Stimulated activated CD8-positive, alpha-beta memory T cell treated with anti-CD3 and anti-CD28 coated beads, Interleukin-12 subunit alpha, Interleukin-12 subunit beta, amount 100 ng/mL, for 4 hours (primary cell): ENCODE data around the gene PPARG.

Experiments
- DNase-seq: peaks from one replicate; pipeline ENCODE4 v3.0.0-alpha.2; 2020; ENCODE audit warnings: low read depth

Gene PPARG

DNA sequence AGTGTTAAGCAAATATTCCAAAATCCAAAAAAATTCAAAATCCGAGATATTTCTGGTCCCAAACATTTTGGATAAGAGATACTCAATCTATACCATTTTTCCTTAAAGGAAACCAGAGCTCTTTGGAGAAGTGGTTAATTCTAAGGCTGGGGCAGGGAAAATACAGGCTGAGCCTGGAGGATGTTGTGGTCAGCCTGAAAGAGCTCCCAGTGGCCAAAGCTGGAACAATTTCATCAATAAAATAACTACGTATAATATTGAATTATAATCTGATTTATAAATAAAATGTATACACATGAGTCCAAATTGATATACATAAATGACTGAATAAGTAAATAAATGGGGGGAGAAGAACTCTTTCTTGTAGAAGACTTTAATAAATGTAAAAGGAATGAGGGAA is 24.6 kb downstream of the PPARG start:
- DNase-seq = no peak

DNA sequence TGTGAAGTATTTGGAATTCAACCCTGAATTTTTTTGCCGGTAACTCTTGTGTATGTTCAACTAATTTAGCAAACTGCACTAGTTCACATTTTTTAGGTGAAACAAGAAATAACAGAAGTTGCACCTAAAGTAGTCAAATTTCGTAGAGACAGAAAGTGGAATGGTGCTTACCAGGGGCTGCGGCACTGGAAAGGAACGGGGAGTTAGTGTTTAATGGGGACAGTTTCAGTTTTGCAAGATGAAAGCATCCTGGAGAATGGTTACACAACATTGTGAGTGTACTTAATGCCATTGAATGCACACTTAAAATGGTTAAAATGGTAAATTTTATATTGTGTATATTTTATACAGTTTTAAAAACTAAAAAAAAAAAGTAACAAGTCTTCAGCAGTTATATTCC is 27.4 kb downstream of the PPARG start:
- no peak for DNase-seq

DNA sequence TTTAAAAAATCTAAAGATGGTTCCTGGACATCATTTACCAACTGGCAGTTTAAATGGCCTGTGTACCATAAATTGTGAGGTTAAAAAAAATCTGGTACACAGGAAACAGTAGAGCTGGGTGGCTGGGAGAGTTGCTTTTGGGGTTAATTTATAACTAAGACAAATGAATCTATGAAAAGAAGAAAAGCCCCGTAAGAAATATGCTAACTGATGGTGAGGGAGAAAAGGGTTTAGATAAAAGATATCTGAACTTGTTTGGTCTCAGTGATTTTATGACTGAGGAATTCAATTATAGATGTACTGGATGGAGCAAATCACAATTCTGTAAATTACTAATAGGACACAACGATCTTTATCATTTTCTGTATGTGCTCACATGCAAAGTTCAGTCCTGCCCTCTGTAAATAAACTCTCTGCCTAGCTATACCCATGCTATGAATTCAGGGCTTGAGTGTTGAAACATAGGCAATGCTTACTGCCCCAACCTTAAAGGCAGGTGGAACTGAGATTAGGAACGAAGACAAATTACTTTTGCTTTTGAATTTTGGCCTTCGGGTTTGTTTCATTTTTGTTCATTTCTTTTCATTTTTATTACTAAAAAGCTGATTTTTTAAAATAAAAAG is 28.0 kb downstream of the PPARG start:
- DNase-seq = no peak

DNA sequence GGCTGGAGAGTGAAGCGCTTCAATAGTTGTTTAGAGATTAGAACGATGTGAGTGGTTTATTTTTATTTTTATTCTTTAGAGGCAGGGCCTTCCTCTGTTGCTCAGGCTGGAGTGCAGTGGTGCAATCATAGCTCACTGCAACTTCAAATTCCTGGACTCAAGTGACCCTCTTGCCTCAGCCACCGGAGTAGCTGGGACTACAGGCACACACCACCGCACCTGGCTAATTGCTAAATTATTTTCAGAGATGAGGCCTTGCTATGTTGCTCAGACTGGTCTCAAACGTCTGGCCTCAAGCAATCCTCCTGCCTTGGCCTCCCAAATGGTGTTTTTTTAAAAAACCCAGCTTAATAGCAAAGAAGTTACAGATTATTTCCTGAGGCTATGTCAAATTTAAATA is 29.0 kb downstream of the PPARG start:
- no peak for DNase-seq

DNA sequence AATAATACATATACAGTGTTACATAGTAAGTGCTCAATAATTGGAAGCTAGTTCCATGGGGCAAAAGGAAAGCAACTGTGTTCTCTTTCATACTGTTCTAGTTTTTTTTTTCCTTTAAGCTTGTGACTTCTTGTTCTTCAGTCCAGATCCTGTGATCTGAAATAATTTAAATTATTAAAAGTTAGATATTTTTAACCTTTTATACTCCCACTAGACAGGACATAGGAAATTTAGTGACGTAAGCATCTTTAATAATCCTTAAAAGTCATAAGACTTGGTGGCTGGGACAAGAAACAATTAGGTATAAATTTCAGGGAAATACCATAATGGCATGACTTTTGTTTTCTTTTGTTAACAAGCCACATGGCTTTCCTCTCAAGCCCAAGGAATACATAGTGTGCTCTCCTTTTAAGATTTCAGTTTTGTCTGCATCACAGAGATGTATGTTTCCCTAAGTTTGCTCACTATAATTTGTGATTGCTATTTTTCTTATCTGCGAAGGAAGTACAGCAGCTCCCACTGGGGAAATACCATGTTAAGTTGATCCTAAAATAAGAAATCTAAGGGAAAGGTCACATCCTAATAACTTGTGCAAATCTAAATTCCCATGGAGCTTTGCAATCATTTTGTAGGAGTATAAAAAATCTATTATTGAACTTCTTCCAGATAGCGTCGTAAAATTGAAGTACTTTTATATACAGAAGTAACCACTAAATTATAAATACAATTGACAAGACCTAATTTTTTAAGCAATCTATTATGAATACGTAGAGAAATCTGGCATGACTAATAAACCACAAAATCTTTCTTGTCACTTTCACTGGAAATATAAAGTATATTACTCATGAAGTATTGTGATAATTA is 30.1 kb downstream of the PPARG start:
- DNase-seq = no peak

DNA sequence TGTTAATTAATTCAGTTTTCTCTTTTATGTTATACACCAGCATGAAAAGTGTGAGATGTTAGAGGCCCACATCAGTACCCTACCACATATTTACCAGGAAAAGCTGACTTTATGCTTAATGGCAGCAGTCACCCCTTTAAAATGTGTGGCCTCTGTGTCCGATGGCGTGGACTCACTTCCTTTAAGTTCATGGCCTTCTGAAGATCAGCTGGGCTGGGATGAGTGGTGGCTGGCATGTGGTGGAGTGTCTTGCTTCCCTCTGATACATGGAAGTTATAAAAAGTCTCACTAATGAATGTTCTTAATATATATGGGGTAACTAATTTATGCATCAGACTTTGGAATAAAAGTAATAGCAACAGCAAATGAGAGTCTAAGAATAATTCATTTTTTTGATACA is 32.1 kb downstream of the PPARG start:
- DNase-seq = no peak

DNA sequence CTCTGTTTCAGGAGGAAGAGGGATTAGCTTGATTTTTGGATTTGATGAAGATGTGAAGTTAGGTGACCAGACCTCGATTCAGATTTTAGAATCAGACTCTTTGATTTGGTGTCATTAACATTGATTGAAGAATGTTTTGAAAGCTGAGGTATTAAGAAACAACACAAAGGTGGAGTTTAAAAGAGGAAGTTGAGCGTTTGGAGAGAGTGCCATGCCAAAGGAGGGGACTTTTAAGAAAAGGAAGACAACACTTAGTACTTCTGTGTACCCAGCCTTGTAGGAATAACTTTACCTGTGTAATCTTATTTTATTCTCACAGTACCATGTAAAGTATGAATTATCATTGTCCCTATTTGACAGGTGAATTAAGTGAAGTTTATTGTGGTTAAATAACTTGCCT is 34.4 kb downstream of the PPARG start:
- no peak for DNase-seq

DNA sequence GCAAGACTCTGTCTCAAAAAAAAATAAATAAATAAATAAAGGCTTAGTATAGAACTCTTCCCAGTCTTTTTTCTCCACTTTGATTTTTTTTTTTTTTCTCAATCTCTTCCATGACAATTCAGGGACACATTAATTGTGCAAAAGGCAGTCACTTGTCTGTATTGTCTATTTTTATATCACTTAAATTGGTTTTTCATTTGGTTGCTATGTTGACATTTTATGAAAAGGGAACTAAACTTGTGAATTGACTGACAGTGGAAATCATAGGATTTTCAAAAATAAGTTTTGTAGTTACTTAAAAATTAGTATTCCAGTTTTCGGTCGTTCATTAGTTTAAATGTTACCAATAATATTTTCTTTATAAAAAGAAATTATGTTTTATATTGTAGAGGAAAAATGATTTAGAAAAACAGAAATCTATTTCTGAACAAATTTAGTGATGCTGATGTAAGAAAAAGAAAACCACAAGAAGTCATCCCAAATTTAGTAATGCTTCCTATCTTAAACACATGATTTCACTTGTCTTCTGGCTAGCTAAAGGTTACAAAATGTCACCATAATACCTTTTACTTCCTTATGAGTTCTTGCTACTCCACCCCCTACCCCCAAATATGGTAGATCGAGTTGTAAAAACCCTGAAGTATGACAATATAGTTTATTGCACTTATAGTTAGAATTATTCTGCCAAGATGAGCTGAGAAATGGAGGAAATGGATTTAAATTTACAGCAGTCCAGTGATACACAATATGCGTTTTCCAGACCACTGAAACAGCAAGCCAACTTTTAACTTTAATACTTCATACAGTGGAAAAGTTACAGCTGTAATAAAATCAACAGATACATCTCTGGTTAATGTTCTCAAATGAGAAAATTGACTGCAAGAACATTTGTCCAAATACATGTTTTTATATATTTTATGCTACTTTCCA is 37.0 kb downstream of the PPARG start:
- no peak for DNase-seq

DNA sequence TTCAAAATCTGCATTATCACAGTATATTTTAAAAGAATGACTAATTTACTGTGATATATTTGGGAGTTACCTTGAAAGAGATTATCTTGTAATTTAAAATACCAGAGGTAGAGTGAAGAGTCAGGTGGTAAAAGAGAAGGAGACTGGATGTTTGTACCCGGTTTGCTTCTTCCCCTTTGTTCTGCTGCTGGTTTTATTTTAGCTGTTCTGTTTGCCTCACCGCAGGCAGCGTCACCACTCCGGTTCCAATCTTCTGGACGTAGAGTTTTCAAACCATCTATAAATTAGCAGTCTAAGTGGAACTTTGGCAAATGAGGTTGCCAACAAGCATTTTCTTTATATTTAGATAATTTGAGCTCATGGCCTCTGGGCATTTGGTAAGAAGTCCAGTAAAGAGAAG is 38.2 kb downstream of the PPARG start:
- no peak for DNase-seq

DNA sequence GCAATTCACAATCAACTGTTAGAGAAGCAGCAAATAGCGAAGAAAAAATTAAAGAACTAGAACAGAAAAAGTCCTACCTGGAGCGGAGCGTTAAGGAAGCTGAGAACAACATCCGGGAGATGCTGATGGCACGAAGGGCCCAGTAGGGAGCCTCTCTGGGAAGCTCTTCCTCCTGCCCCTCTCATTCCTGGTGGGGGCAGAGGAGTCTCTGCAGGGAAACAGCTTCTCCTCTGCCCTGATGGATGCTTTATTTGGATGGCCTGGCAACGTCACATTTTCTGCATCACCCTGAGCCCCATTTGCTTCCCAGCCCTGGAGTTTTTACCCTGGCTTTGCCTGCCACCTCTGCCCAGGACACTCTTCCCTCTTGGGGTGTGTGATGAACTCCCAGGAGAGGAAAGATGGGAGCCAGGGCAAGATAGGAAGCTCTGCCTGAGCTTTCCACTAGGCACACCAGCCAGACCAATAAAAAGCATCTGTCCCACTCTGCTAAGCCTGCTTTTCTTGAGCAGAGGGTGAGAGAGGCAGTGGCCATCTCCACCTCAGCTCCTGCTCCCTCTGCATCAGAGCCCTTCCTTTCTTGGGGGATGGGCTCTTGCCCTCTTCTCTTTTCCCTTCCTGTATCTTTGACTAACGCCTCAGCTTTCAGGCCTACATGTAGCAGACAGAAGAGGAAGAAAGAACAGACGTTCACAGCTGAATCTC is 39.4 kb downstream of the PPARG start:
- no peak for DNase-seq

DNA sequence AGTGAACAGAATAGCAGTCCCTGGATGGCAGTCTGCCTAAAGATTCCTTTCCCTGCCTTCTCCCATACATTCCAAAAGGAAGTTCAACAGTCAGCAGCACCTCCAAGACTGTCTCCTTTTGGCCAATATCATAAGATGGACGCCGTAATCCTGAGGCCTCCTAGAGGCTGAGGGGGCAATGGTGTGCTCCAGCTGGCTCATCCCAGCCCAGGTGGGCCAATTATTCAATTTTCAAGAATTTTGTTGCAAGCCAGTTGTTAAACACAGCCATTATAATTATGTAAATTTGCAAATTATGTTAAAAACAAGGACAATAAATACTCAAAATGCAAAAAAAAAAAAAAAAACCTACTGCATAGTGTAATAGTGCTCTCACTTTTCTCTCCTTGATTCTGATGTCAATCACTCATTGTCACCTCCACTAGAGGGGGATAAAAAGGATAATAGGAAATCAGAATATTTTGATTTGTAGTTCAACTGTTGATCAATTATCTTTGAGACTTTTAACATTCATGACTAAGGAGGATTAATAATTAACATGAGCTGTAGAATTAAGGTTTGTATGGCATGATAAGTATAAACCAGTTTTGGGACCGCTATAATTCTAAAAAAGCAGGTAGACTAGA is 40.1 kb downstream of the PPARG start:
- no peak for DNase-seq

DNA sequence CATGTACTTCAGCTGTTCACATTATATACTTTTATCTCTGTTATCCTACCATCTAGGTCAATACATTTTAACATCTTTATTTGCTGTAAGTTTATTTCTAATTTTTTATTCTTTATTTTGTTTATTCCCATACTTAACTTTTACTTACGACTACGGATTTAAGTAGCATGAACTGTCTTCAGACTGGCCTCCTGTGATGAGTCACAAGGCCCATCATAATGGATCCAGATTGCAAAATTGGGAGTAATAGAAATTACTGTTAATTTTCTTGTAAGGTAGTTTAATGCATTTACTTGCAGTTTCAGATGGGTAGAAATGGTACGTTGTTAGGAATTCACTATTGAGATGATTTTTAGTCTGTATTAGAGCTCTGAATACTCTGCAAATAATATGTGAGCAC is 45.9 kb downstream of the PPARG start:
- no peak for DNase-seq

DNA sequence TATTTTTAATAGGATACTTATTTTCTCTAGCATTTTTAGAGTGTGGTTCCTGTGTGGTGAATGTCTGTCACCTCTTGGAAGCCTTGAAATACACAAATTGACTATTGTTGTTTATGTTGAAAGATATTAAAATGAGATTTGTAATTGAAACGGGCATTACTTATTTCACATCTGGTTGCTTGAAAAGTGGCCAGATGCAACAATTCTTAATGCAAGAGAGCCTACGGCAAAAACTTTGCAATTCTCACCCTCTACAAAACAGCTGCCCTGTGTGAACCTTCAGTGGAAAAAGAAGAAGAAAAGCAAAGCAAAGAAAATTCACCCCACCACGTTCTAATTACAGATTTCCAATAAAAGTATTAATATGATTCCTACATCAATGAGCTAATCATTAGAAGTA is 46.6 kb downstream of the PPARG start:
- no peak for DNase-seq

DNA sequence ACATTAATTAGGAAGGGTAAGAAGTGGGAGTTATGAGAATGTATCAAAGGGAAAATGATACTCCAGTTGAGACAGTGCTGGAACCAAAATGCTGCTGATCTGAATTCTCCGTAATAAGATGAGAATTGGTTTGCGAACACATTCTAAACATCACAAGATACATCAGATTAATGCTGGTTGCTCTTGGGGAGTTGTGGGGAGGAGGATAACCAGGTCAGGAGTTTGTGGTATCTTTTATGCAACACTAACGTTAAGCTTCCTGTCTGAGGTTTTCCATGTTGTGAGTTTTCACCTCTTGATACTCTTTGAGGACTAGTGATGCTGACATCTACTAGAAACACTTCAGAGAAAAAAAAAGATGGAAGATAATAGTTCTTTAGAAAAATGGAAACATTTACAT is 47.2 kb downstream of the PPARG start:
- no peak for DNase-seq

DNA sequence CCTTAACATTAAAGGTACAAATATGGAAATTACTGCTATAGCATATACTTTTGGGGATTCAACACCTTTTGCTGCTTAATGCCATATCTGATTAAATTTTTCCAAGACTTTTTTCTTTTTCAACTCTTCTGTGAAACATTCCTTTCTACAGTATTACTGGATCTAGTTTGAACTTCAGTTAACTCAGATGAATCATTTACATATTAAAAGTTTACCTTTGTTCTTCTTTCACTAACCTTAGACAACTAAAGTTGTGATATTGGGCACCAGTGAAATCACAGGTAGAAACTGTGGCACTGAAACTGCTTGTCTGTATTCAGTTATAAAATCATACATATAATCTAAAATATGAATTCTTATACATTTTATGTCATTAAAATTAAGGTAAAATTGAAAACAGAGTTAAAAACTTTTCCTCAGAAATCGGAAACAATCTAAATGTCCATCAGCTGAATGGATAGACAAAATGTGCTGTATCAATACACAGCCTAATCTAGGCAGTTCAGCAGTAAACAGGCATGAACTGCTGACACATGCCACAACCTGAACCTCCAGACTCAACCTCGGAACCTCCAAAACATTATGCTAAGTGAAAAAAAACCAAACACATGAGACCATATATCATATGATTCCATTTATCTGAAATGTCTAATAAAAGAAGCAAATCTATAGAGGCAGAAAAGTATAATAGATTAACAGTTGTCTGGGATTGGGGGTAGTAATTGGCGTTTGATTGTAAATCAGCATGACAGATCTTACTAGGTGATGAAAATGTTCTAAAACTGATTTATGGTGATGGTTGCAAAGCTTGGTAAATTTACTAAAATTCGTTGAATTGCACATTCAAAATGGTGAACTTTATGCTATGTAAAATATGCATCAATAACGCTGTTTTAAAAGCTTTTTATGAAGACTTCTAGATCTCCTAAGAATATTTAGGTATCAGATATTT is 50.0 kb downstream of the PPARG start:
- DNase-seq = no peak

DNA sequence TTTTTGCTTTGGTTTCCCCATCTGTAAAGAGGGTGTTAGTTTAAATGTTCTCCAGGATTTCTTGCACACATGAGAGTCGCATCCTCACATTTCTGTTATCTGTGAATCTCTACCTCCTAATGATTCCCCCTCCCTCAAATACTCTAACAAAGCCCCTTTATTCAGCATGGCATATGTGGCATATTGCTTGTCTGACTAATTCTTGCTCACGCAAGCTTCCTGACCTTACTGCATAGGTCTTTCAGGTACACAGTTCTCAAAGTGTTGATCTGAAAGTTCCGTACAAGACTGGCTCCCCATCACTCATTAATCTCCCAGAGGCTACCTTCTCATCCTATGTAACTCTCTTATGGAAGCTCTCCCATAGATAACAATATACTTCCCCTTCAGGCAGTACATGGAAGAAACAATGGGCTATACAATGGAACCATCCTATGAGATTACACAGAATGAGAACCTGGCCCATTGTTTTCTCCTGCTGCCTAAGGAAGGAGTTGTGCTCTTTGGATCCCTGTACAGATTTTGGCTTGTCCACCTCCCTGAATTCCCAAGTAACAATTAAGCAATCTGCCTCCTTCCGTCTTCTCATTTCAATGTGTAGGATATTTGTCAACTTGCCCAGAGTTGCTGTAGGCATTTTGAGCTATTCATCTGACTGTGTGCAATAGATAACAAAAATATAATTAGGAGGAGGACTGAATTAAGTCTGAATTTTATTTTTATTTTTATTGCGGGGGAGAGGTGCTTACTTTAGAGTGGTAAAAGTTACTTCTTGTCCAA is 51.0 kb downstream of the PPARG start:
- DNase-seq = no peak

DNA sequence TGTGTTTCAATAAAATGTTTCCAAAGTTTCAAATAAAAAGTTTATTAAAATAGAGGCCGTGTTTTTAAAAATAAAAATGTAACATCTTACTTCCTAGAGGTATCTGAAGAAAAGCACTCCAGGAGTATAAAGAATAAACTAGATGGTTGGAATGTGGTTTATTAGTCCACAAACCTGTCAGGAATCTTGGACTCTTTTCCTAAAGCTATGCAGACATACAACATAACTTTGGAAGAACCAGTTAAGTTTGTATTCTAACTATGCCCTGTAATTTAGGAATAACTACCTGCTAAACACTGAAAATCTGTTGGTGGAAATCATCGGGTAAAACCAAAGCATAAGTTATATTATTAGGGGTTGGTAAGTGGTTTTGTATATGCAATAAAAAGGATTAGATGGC is 51.6 kb downstream of the PPARG start:
- DNase-seq = no peak

DNA sequence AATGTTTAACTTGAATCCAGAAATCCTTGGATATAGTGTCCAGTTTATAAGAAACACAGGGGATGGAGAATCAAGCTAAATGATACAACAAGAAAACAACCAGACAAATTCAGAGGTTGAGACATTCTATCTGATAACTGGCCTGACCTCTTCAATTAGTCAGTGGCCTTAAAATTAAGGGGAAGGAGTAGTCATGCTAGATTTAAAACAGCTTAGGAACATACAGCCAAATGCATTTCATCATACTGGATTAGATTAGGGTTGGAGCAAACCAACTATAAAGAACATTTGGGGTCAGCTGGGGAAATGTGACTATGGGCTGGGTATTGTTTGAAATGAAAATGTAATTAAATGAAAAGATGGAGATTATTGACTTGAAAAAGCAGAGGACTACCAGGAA is 53.3 kb downstream of the PPARG start:
- DNase-seq = no peak

DNA sequence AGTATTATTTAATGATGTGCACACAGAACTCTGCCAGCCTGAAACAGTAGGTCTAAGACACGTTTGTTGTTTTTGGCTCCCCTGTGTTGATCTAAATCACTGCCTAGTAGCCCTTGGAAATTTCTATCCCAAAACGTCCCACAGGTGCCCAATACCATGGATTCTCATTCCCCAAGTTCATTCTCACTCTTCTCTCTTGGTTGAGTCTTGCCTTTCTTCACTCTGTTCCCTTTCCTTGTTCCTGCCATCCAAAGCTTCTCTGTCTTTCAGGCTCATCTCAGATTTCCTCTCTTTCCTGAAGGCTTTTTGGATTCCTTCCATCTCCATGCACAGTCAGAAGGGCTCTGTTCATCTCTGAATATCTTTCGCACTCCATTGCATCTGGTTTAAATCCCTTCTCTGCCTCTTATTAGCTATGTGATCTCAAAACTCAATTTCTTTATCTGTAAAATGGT is 54.2 kb downstream of the PPARG start:
- DNase-seq = no peak

DNA sequence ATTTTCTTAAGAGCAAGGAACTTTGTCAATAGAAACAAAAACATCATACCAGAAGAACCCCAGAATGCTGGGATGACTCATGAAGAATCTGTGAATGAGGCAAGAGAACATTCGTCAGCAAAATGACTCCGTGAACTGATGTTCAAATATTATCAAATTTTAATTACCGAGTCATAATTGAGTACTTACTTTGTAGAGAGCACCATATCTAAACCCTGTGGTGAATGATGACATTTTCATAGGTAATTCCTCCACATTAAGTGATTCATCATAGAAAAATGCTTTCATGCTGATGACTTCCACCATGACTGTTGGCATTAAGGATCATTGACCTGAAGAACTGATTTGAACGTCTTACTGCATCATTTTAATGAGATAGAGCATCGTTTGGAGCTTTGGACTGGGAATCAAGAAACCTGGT is 56.3 kb downstream of the PPARG start:
- no peak for DNase-seq
